Hepatocyte (in vitro differentiated cells): ENCODE data around the gene CYB561D2.

Source experiments
- CTCF ChIP-seq: fragments of 200-600 bp; sonication (generic); IDR thresholded peaks from 2 replicates; pipeline ENCODE4 v1.5.1; 2016; ENCODE audit warnings: antibody characterized with exemption, mild to moderate bottlenecking; ENCODE audit not compliant: poor library complexity
- EZH2 ChIP-seq: fragments of 200-600 bp; sonication (generic); IDR thresholded peaks from 2 replicates; pipeline ENCODE4 v1.6.1; 2016; ENCODE audit warnings: antibody characterized with exemption, mild to moderate bottlenecking, borderline replicate concordance
- EZH2phosphoT487 ChIP-seq: fragments of 200-600 bp; sonication (generic); IDR thresholded peaks from one replicate; pipeline ENCODE4 v1.6.1; 2018; ENCODE audit warnings: antibody characterized with exemption, mild to moderate bottlenecking, low read depth, moderate library complexity; ENCODE audit not compliant: unreplicated experiment, severe bottlenecking

DNA sequence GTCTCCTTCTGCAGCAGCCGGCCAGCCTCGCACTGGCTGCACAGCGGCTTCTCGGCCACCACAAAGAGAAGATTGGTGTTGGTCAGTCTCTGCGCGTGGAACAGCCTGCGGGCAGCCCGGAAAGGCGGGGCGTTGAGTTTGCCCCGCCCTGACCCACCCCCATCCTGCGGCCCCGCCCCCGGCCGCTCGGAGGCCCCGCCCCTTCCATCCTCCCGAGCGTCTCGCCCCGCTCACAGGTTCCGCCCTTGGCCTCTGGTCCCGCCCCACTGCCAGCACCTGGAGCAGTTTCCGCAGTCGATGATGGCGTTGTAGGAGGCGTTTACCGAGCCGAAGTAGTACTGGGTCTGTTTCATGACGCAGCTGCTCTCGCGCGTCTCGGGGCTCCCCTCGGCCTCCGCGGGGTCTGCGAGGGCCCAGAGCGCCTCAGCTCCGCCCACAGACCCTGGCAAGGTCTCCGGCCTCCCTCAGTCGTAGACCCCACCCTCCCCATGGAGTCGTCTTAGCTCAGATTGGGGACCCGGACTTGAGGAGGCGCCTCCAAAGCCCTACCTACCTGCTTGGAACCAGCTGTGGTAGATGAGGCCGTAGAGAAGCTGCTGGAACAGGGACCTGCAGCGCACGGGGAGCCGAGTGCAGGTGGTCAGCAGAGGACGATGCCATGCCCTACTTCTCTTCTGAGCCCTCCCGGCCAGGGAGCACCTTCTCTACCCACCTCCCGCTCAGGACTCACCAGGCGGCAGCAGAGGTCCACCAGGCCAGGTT is 14.6 kb downstream of the CYB561D2 start:
- no peak for TF ChIP-seq CTCF
- TF ChIP-seq EZH2 = no peak
- no peak for TF ChIP-seq EZH2phosphoT487
